H1 (cell line): ENCODE data around the gene ZBTB34. TPM values are rescaled to one million over a fixed set of nuclear protein-coding genes. Genes with fewer than 3 reads are reported as not detected.
A peak's percentile ranks its signal among the peaks of the same experiment; 100 is the strongest.

Source experiments
- CTCF ChIA-PET: fragments of 300-600 bp; sonication (Branson Sonifier 250); formaldehyde crosslinking; loops from one replicate; lab custom pipeline; 2021; ENCODE audit not compliant: partially characterized antibody; lab: Charles Lee
- POLR2A ChIA-PET: fragments of 300-600 bp; sonication (Branson Sonifier 250); formaldehyde crosslinking; loops from one replicate; lab custom pipeline; 2021; ENCODE audit warnings: inconsistent platforms; ENCODE audit not compliant: partially characterized antibody; lab: Charles Lee
- DNase-seq, 2 experiments: peaks; one replicate each; pipeline versions ENCODE4 v3.0.0 to v3.0.0-alpha.2; 2010 to 2022; ENCODE audit warnings: low spot score in 2 of 2, low read depth in 1 of 2, mixed read lengths in 1 of 2
- FAIRE-seq: peaks from 2 replicates; lab custom pipeline; 2011; peaks lifted over from hg19 to GRCh38; lab: Jason Lieb, UNC
- H2AFZ ChIP-seq: 2 replicates; pipeline ENCODE4 v1.8.1; 2012; ENCODE audit warnings: low read length, inconsistent platforms
- H2AK5ac ChIP-seq: 2 replicates; pipeline ENCODE4 v1.6.1; 2013; ENCODE audit warnings: low read depth, low read length
- H2BK120ac ChIP-seq: replicated peaks from 2 replicates; pipeline ENCODE3; 2013; ENCODE audit warnings: low read depth, low read length, inconsistent platforms
- H2BK12ac ChIP-seq: 2 replicates; pipeline ENCODE4 v1.6.1; 2013; ENCODE audit warnings: low read depth, low read length
- H2BK15ac ChIP-seq: 2 replicates; pipeline ENCODE4 v1.6.1; 2013; ENCODE audit warnings: low read length
- H2BK20ac ChIP-seq: 2 replicates; pipeline ENCODE4 v1.6.1; 2013; ENCODE audit warnings: low read length
- H2BK5ac ChIP-seq: 2 replicates; pipeline ENCODE4 v1.6.1; 2013; ENCODE audit warnings: low read depth, low read length
- H3K14ac ChIP-seq: 2 replicates; pipeline ENCODE4 v1.6.1; 2013; ENCODE audit warnings: inconsistent platforms; ENCODE audit not compliant: insufficient read length
- H3K18ac ChIP-seq: 2 replicates; pipeline ENCODE4 v1.6.1; 2013; ENCODE audit warnings: low read length; ENCODE audit errors: extremely low read depth
- H3K23ac ChIP-seq: 2 replicates; pipeline ENCODE4 v1.6.1; 2013; ENCODE audit warnings: inconsistent platforms; ENCODE audit not compliant: insufficient read length
- H3K23me2 ChIP-seq: 2 replicates; pipeline ENCODE4 v1.6.1; 2013; ENCODE audit warnings: low read depth, low read length
- H3K27ac ChIP-seq: 2 replicates; pipeline ENCODE4 v1.6.1; 2011; ENCODE audit warnings: low read depth, low read length, inconsistent platforms
- H3K27me3 ChIP-seq, 4 experiments: replicated peaks in 1 of 4; 1 replicate in 1 of 4; 2 replicates in 3 of 4; pipeline versions ENCODE4 v1.6.1 to v1.8.1; 2011 to 2013; ENCODE audit warnings: low read length in 3 of 4, mild to moderate bottlenecking in 3 of 4, inconsistent platforms in 2 of 4, mixed read lengths in 2 of 4, moderate library complexity in 1 of 4; ENCODE audit not compliant: control insufficient read depth in 3 of 4, insufficient read depth in 3 of 4; ENCODE audit errors: extremely low read depth in 1 of 4
- H3K36me3 ChIP-seq, 4 experiments: 2 replicates each; pipeline versions ENCODE4 v1.6.1 to v1.8.1; 2011 to 2013; ENCODE audit warnings: mild to moderate bottlenecking in 4 of 4, low read length in 3 of 4, moderate library complexity in 2 of 4, control low read depth in 1 of 4, inconsistent platforms in 1 of 4; ENCODE audit not compliant: insufficient read depth in 4 of 4, control insufficient read depth in 2 of 4
- H3K4ac ChIP-seq: replicated peaks from 2 replicates; pipeline ENCODE3; 2013; ENCODE audit warnings: low read length, low read depth, mixed read lengths, inconsistent platforms; ENCODE audit not compliant: insufficient read length
- H3K4me1 ChIP-seq, 4 experiments: replicated peaks in 1 of 4; 1 replicate in 1 of 4; 2 replicates in 3 of 4; pipeline versions ENCODE4 v1.6.1 to v1.8.1; 2011 to 2013; ENCODE audit warnings: low read length in 3 of 4, inconsistent platforms in 2 of 4, mixed read lengths in 1 of 4; ENCODE audit not compliant: insufficient read depth in 4 of 4, control insufficient read depth in 3 of 4
- H3K4me2 ChIP-seq, 2 experiments: 2 replicates each; pipeline versions ENCODE4 v1.6.1 to v1.8.1; 2011 to 2013; ENCODE audit warnings: low read depth in 2 of 2, low read length in 2 of 2, control low read depth in 1 of 2, inconsistent platforms in 1 of 2, mild to moderate bottlenecking in 1 of 2; ENCODE audit not compliant: insufficient read depth in 1 of 2
- H3K4me3 ChIP-seq, 4 experiments: fragments of 200-600, 300-600 bp in 1 of 4; sonication (generic), shearing (Covaris generic), sonication (Bioruptor Twin) in 1 of 4; 2 replicates each; pipeline versions ENCODE4 v1.5.1 to v1.8.1; 2011 to 2016; ENCODE audit warnings: low read length in 4 of 4, low read depth in 3 of 4, control low read depth in 2 of 4, inconsistent platforms in 2 of 4, mild to moderate bottlenecking in 2 of 4, mixed read lengths in 1 of 4, moderate library complexity in 1 of 4; ENCODE audit not compliant: insufficient read depth in 2 of 4; ENCODE audit errors: extremely low read depth in 1 of 4
- H3K56ac ChIP-seq: replicated peaks from 2 replicates; pipeline ENCODE3; 2013; ENCODE audit warnings: low read depth, mild to moderate bottlenecking, mixed read lengths, low read length, inconsistent platforms; ENCODE audit not compliant: insufficient read length
- H3K79me1 ChIP-seq: 2 replicates; pipeline ENCODE4 v1.6.1; 2013; ENCODE audit warnings: low read depth, low read length, control low read depth
- H3K79me2 ChIP-seq, 2 experiments: 2 replicates each; pipeline versions ENCODE4 v1.6.1 to v1.8.1; 2012 to 2013; ENCODE audit warnings: low read length in 2 of 2, mild to moderate bottlenecking in 2 of 2, inconsistent platforms in 1 of 2; ENCODE audit not compliant: insufficient read depth in 2 of 2, control insufficient read depth in 1 of 2
- H3K9ac ChIP-seq, 4 experiments: replicated peaks in 1 of 4; 1 replicate in 1 of 4; 2 replicates in 3 of 4; pipeline versions ENCODE4 v1.6.1 to v1.8.1; 2011 to 2013; ENCODE audit warnings: low read depth in 3 of 4, low read length in 3 of 4, control low read depth in 2 of 4, mild to moderate bottlenecking in 2 of 4, moderate library complexity in 2 of 4, inconsistent platforms in 1 of 4; ENCODE audit errors: extremely low read depth in 1 of 4
- H3K9me3 ChIP-seq, 2 experiments: 2 replicates each; pipeline versions ENCODE4 v1.6.1 to v1.8.1; 2012 to 2013; ENCODE audit warnings: mild to moderate bottlenecking in 2 of 2, moderate library complexity in 2 of 2, control low read depth in 1 of 2, inconsistent platforms in 1 of 2, low read depth in 1 of 2, low read length in 1 of 2, mixed read lengths in 1 of 2; ENCODE audit not compliant: insufficient read depth in 2 of 2
- H4K20me1 ChIP-seq, 2 experiments: replicated peaks in 1 of 2; 2 replicates each; pipeline versions ENCODE3 to v1.8.1; 2011 to 2013; ENCODE audit warnings: inconsistent platforms in 2 of 2, low read length in 2 of 2, mild to moderate bottlenecking in 1 of 2; ENCODE audit not compliant: insufficient read depth in 2 of 2, control insufficient read depth in 1 of 2
- H4K5ac ChIP-seq: 2 replicates; pipeline ENCODE4 v1.6.1; 2013; ENCODE audit warnings: low read length, low read depth, mixed read lengths, inconsistent platforms; ENCODE audit not compliant: insufficient read length
- H4K8ac ChIP-seq: 2 replicates; pipeline ENCODE4 v1.8.0; 2013; ENCODE audit warnings: mild to moderate bottlenecking, moderate library complexity, low read length, inconsistent platforms; ENCODE audit not compliant: insufficient read depth; ENCODE audit errors: extremely low read depth
- H4K91ac ChIP-seq: replicated peaks from 2 replicates; pipeline ENCODE3; 2013; ENCODE audit warnings: low read length, mixed read lengths, inconsistent platforms; ENCODE audit not compliant: insufficient read length
- CHD2 ChIP-seq: IDR thresholded peaks from 2 replicates; pipeline ENCODE4 v1.6.1; 2012; ENCODE audit warnings: low read length, improper control_type of control experiment
- CREB1 ChIP-seq: IDR thresholded peaks from 2 replicates; pipeline ENCODE4 v1.6.1; 2012; ENCODE audit warnings: inconsistent platforms
- HDAC6 ChIP-seq: IDR thresholded peaks from one replicate; pipeline ENCODE4 v1.7.1; 2012; ENCODE audit warnings: low read depth, mild to moderate bottlenecking, inconsistent platforms, low read length, moderate library complexity
- KDM5A ChIP-seq: fragments of 200-600 bp; IDR thresholded peaks from 2 replicates; pipeline ENCODE4 v1.7.1; 2012; ENCODE audit warnings: mild to moderate bottlenecking, low read length, inconsistent platforms, mixed read lengths
- POLR2A ChIP-seq, 2 experiments: IDR thresholded peaks; 1 replicate in 1 of 2; 2 replicates in 1 of 2; pipeline ENCODE4 v1.6.1; 2011; ENCODE audit warnings: low read depth in 2 of 2, low read length in 2 of 2, mild to moderate bottlenecking in 2 of 2; ENCODE audit errors: control extremely low read depth in 1 of 2
- POU5F1 ChIP-seq: IDR thresholded peaks from 2 replicates; pipeline ENCODE4 v1.6.1; 2011; ENCODE audit warnings: low read depth, mild to moderate bottlenecking, low read length, moderate library complexity
- RAD21 ChIP-seq, 2 experiments: IDR thresholded peaks in 1 of 2; conservative IDR thresholded peaks in 1 of 2; 2 replicates each; pipeline ENCODE4 v1.6.1; 2011; ENCODE audit warnings: low read depth in 2 of 2, low read length in 2 of 2, improper control_type of control experiment in 1 of 2, inconsistent platforms in 1 of 2, mild to moderate bottlenecking in 1 of 2, moderate library complexity in 1 of 2
- SP4 ChIP-seq: IDR thresholded peaks from 2 replicates; pipeline ENCODE4 v1.6.1; 2012; ENCODE audit warnings: low read length, inconsistent platforms
- TCF12 ChIP-seq: IDR thresholded peaks from 2 replicates; pipeline ENCODE4 v1.6.1; 2011; ENCODE audit warnings: low read depth, mild to moderate bottlenecking, low read length
- WGBS, 2 experiments: shearing (Covaris generic) in 1 of 2; methylation state at CpG; one replicate each; pipeline versions ENCODE4 v1.1.6 to v1.1.7; 2013 to 2015; ENCODE audit warnings: low lambda C conversion rate in 2 of 2, mixed read lengths in 2 of 2, inconsistent platforms in 1 of 2, low coverage in 1 of 2, missing lambda C conversion rate in 1 of 2; ENCODE audit not compliant: insufficient replicate concordance in 2 of 2, insufficient coverage in 1 of 2, insufficient read length in 1 of 2; ENCODE audit errors: extremely low coverage in 1 of 2, missing lambda C conversion rate in 1 of 2; 5-methylcytosine and 5-hydroxymethylcytosine counted together
- polyA plus RNA-seq, 7 experiments: library from polyadenylated mRNA; depleted of rRNA in 3 of 7; stranded (reverse) in 5 of 7; unstranded in 2 of 7; fragments of >200 nt in 5 of 7; fragments of 200-250 nt in 2 of 7; gene quantifications; 1 replicate in 5 of 7; 2 replicates in 1 of 7; 4 replicates in 1 of 7; pipeline versions ENCODE4 v1.2.1 to v1.2.3, GENCODE V29; 2011 to 2013; ENCODE audit warnings: missing spikeins in 2 of 7, mixed read lengths in 2 of 7
- total RNA-seq: library from RNA; stranded (reverse); fragmentation: NEBNext Ultra II Directional; extraction: Animal tissue kit (Norgen Biotek cat#: 25700); gene quantifications from 2 replicates; pipeline ENCODE4 v1.2.1, GENCODE V29; 2021
- TF ChIP-seq, protein P1 (sequence below): IDR thresholded peaks from 2 replicates; pipeline ENCODE4 v1.6.1; 2012; ENCODE audit warnings: inconsistent platforms
- TF ChIP-seq, protein P2 (sequence below), 3 experiments: IDR thresholded peaks; 1 replicate in 2 of 3; 2 replicates in 1 of 3; pipeline versions ENCODE4 v1.5.1 to v1.6.1; 2011; ENCODE audit warnings: low read length in 3 of 3, mild to moderate bottlenecking in 3 of 3, inconsistent platforms in 2 of 3, low read depth in 1 of 3, moderate library complexity in 1 of 3; ENCODE audit not compliant: insufficient read depth in 1 of 3; ENCODE audit errors: control extremely low read depth in 1 of 3

ZBTB34 gene
- total and polyA plus RNA-seq, 2 of the 8 experiments (the other 6 are each of a cell fraction or from before 2014, with no cell fraction given): 8.2 to 15.9 TPM

DNA sequence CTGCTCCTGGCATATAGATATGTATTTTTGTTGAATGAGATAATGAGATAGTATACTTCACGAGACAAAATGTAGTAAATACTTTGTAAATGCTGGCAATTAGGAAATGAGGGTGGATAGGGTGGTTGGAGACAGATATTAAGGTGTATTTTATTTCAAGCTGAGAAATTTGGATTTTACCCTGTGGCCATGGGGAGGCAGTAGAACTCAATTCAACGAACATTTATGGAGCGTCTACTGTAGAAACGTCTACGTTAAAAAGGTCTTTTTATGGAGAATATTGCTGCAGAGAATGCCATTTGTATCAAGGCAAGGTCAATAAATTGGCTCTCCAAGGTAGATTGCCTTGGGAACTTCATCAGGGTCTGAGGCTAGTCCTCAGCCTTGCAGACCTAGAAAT is 32.6 kb downstream of the ZBTB34 start:
- DNase-seq (no peak), FAIRE-seq (no peak)
- CTCF ChIA-PET: interaction anchor here (0.6 to 2.8 kb wide), 10 partner anchors 10 to 76 kb away, joined by 3 to 18 read pairs (median 3); no protein-coding TSS in a partner anchor
- H3K36me3 ChIP-seq: no peaks in the 10 kb centered on the region
- H3K14ac ChIP-seq: no peak overlapping the region
- no peaks in the 10 kb centered on the region for H3K79me1 ChIP-seq
- no peak overlapping the region for H3K23ac ChIP-seq
- H4K8ac ChIP-seq: no peak overlapping the region
- H3K4me3 ChIP-seq: no peak overlapping the region
- no peak overlapping the region for H2BK20ac ChIP-seq
- H2BK120ac ChIP-seq: no peak overlapping the region
- no peaks in the 10 kb centered on the region; the same call in 1 of the 2 replicates for H3K23me2 ChIP-seq
- no peak overlapping the region for H3K4me2 ChIP-seq
- H2BK5ac ChIP-seq: no peak overlapping the region
- H4K20me1 ChIP-seq: no peaks in the 10 kb centered on the region
- no peak overlapping the region for H2AFZ ChIP-seq
- no peak overlapping the region for H4K5ac ChIP-seq
- no peak overlapping the region for H2BK12ac ChIP-seq
- H4K91ac ChIP-seq: no peak overlapping the region
- no peaks in the 10 kb centered on the region for H3K79me2 ChIP-seq
- no peak overlapping the region for H3K4ac ChIP-seq
- no peaks in the 10 kb centered on the region for H3K9me3 ChIP-seq
- no peak overlapping the region for H3K18ac ChIP-seq
- TF ChIP-seq SP4: no peak
- TF ChIP-seq POLR2A (IDR thresholded peaks at IDR 0.05; ENCODE audit: control extremely low read depth in 1 of 2, low read depth in 2 of 2, low read length in 2 of 2): no peak
- TF ChIP-seq, protein P1, sequence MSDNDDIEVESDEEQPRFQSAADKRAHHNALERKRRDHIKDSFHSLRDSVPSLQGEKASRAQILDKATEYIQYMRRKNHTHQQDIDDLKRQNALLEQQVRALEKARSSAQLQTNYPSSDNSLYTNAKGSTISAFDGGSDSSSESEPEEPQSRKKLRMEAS: no peak
- TF ChIP-seq KDM5A: no peak
- no peak for TF ChIP-seq POU5F1
- TF ChIP-seq, protein P2, sequence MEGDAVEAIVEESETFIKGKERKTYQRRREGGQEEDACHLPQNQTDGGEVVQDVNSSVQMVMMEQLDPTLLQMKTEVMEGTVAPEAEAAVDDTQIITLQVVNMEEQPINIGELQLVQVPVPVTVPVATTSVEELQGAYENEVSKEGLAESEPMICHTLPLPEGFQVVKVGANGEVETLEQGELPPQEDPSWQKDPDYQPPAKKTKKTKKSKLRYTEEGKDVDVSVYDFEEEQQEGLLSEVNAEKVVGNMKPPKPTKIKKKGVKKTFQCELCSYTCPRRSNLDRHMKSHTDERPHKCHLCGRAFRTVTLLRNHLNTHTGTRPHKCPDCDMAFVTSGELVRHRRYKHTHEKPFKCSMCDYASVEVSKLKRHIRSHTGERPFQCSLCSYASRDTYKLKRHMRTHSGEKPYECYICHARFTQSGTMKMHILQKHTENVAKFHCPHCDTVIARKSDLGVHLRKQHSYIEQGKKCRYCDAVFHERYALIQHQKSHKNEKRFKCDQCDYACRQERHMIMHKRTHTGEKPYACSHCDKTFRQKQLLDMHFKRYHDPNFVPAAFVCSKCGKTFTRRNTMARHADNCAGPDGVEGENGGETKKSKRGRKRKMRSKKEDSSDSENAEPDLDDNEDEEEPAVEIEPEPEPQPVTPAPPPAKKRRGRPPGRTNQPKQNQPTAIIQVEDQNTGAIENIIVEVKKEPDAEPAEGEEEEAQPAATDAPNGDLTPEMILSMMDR (IDR thresholded peaks at IDR 0.05; ENCODE audit: control extremely low read depth in 1 of 3, insufficient read depth in 1 of 3, low read depth in 1 of 3, low read length in 3 of 3): peak in 2 of 3 experiments; percentile 54 to 67; a peak in 2 of 4 replicates
- no peak for TF ChIP-seq HDAC6
- no peak for TF ChIP-seq TCF12
- TF ChIP-seq CREB1: no peak
- TF ChIP-seq RAD21 (IDR thresholded peaks at IDR 0.05 in 1 of 2, conservative IDR thresholded peaks at IDR 0.05 in 1 of 2; ENCODE audit: low read depth in 2 of 2, low read length in 2 of 2): peak; percentile 62 to 70
- no peak for TF ChIP-seq CHD2
- WGBS, 2 experiments: 55% methylated on average over 5 of the region's 5 CpGs; no CpG with 5 or more reads in 1 of the 2 experiments
- no peaks in the 10 kb centered on the region for H3K4me1 ChIP-seq
- no peak overlapping the region for H2BK15ac ChIP-seq
- no peak overlapping the region for H3K27ac ChIP-seq
- no peaks in the 10 kb centered on the region for H3K27me3 ChIP-seq
- H3K56ac ChIP-seq: no peak overlapping the region
- no peak overlapping the region for H2AK5ac ChIP-seq
- POLR2A ChIA-PET: no interaction called here
- H3K9ac ChIP-seq: no peak overlapping the region
